Neural cell (in vitro differentiated cells): Measurements from ENCODE around the gene SYK.

Experiments used
- CTCF ChIP-seq: fragments of 450-650 bp; IDR thresholded peaks from 2 replicates; pipeline ENCODE4 v1.5.1; 2014; ENCODE audit warnings: antibody characterized with exemption, mild to moderate bottlenecking, moderate library complexity; ENCODE audit not compliant: poor library complexity, severe bottlenecking
- EP300 ChIP-seq: fragments of 450-650 bp; conservative IDR thresholded peaks from 2 replicates; pipeline ENCODE4 v1.6.1; 2014; ENCODE audit warnings: antibody characterized with exemption, mild to moderate bottlenecking, moderate library complexity; ENCODE audit not compliant: poor library complexity, severe bottlenecking
- EZH2 ChIP-seq: fragments of 200-600, 300-800 bp; shearing (Covaris generic), sonication (generic); IDR thresholded peaks from 2 replicates; pipeline ENCODE4 v1.6.1; 2014; ENCODE audit warnings: antibody characterized with exemption, low read length, borderline replicate concordance, mild to moderate bottlenecking; ENCODE audit not compliant: insufficient read depth, poor library complexity, severe bottlenecking
- POLR2AphosphoS5 ChIP-seq: IDR thresholded peaks from 2 replicates; pipeline ENCODE4 v1.6.1; 2012

- TF ChIP-seq POLR2AphosphoS5: no peak
- no peak for TF ChIP-seq EP300
- no peak for TF ChIP-seq CTCF
- TF ChIP-seq EZH2: no peak
Measured at GRCh38 chr9:90858457-90858901, 56.9 kb downstream of the SYK start.
